ENCODE data around the gene PFN3. TPM values are rescaled to one million over a fixed set of nuclear protein-coding genes. Genes with fewer than 3 reads are reported as not detected.

Gene PFN3
- polyA plus RNA-seq, 4 donors: 0.50 to 2.2 (median 1.1) TPM

- no peak for DNase-seq (ENCODE audit: low read depth in 4 of 4, low spot score in 3 of 4)
Measured at GRCh38 chr5:177439518-177440053, 39.1 kb upstream of the PFN3 start.

GRCh38 chr5:177438468-177438867 lies 38.0 kb upstream of the PFN3 start:
- no peak for DNase-seq (ENCODE audit: low read depth in 4 of 4, low spot score in 3 of 4)

GRCh38 chr5:177437623-177438022 lies 37.2 kb upstream of the PFN3 start:
- DNase-seq (ENCODE audit: low read depth in 4 of 4, low spot score in 3 of 4): no peak

GRCh38 chr5:177435847-177436536 lies 35.5 kb upstream of the PFN3 start:
- no peak for DNase-seq (ENCODE audit: low read depth in 4 of 4, low spot score in 3 of 4)

GRCh38 chr5:177434942-177435738 lies 34.7 kb upstream of the PFN3 start:
- no peak for DNase-seq (ENCODE audit: low read depth in 4 of 4, low spot score in 3 of 4)

- no peak for DNase-seq (ENCODE audit: low read depth in 4 of 4, low spot score in 3 of 4)
Measured at GRCh38 chr5:177434437-177434836, 34.0 kb upstream of the PFN3 start.

GRCh38 chr5:177433658-177434217 lies 33.3 kb upstream of the PFN3 start:
- DNase-seq (ENCODE audit: low read depth in 4 of 4, low spot score in 3 of 4): no peak

- no peak for DNase-seq (ENCODE audit: low read depth in 4 of 4, low spot score in 3 of 4)
Measured at GRCh38 chr5:177432839-177433657, 32.6 kb upstream of the PFN3 start.

GRCh38 chr5:177432143-177432838 lies 31.8 kb upstream of the PFN3 start:
- DNase-seq (ENCODE audit: low read depth in 4 of 4, low spot score in 3 of 4): no peak

- no peak for DNase-seq (ENCODE audit: low read depth in 4 of 4, low spot score in 3 of 4)
Measured at GRCh38 chr5:177431317-177432142, 31.1 kb upstream of the PFN3 start.

GRCh38 chr5:177430972-177431316 lies 30.5 kb upstream of the PFN3 start:
- no peak for DNase-seq (ENCODE audit: low read depth in 4 of 4, low spot score in 3 of 4)

GRCh38 chr5:177430140-177430951 lies 29.9 kb upstream of the PFN3 start:
- no peak for DNase-seq (ENCODE audit: low read depth in 4 of 4, low spot score in 3 of 4)

GRCh38 chr5:177429248-177430040 lies 29.0 kb upstream of the PFN3 start:
- no peak for DNase-seq (ENCODE audit: low read depth in 4 of 4, low spot score in 3 of 4)

GRCh38 chr5:177428574-177429217 lies 28.2 kb upstream of the PFN3 start:
- DNase-seq (ENCODE audit: low read depth in 4 of 4, low spot score in 3 of 4): no peak

GRCh38 chr5:177427919-177428573 lies 27.6 kb upstream of the PFN3 start:
- DNase-seq (ENCODE audit: low read depth in 4 of 4, low spot score in 3 of 4): no peak

- DNase-seq (ENCODE audit: low read depth in 4 of 4, low spot score in 3 of 4): no peak
Measured at GRCh38 chr5:177427211-177427822, 26.9 kb upstream of the PFN3 start.

Data from right renal pelvis (tissue), 4 donors.